Activated CD8-positive, alpha-beta memory T cell treated with anti-CD3 and anti-CD28 coated beads for 4 hours (primary cell): Measurements from ENCODE around the gene C3orf18.

ENCODE experiments used
- DNase-seq, 2 donors: peaks; one replicate each; pipeline ENCODE4 v3.0.0-alpha.2; 2020; ENCODE audit warnings: low read depth in 2 of 2

Gene C3orf18

DNA sequence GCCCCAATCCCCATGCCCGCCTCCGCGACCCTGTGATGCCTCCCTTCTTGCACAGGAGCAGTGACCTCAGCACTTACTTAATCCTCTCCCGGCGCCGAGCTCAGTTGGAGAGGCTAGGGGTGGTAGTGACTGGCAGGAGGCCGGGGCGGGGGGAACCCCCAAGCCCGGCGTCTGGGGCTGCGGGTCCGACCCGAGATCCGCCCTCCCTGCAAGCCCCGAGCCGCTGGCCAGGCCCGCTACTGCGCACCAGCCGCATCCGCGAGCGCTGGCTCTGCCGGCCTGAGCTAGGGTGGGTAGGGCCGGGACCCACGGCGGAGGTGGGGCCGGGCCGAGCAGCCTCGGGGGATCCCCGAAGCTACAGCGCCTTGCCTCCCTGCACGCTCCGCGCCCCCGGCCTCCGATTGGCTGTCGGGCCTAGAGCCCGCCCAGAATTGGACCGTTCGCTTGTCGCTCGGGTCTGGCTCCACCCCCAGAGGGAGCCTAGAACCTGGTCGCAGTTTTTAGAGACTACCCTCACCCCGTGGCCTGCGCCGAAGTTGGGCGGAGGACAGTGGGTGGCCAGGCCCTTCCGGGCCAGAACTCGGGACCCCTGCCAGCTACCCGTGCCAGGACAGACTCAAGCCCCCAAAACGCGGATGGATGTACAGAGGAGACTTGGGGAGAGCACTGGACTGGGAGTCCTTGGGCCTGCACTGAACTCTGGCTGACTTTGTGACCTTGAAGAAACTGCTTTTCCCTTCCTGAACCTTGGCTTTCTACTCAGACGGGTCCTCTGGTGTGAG lies at the start of gene C3orf18:
C3orf18 (minus strand) TSS at position 362 of the 782 bp plus-strand sequence. CDS start 2,048 bp downstream, outside the sequence.
- DNase-seq, result peak; percentile 88 to 89

DNA sequence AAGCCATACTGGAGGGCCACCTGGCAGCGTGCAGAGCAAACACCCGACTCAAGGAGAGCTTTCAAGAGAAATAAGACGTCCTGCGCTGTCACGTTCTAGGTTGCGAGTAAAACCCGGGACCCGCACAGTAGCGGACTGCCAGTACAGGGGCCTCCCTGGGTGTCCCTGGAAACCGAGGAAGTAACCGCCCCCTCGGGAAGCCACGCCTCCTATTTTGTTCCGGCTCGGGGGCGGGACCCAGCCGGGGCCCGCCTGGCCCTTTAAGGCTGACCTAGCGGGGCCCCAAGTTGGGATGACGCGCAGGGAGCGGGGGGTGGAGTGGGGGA lies 49.2 kb upstream of the C3orf18 start:
- peak; percentile 91 to 93 for DNase-seq

DNA sequence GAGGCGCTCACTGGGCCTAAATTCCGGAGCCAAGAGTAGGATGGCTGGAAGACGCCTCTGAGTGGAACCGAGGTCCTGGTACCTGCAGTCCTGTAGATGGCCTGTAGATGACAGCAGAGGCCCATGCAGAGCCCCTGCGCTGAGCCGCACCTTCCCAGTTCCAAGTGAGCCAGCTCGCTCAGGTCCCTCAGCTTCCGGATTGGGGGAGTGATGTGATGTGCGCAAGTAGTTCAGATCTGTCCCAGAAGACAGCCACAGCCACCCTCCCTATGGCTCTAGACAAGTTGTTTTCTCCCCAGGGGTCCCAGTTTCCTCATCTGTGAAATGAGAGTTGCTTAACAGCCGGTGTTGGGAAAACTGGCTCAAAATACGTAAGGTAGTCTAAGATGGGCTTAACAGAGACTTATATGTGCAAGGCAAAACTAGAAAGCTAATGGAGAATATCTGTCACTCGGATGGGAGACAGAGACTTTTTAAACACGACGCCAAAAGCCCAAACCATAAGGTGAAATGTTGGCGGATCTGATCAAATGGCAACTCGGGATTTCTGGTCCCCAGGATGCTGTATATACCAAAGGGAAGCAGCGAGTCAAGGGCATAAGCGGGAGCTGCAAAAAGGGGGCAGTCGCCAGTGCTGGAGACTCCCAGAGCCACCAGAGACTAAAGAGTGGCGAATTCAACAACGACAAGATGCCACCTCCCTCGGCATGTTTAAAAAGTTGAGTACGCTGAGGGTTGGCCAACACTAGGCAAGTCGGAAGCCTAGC lies 48.6 kb upstream of the C3orf18 start:
- DNase-seq, result peak; percentile 73 to 75

DNA sequence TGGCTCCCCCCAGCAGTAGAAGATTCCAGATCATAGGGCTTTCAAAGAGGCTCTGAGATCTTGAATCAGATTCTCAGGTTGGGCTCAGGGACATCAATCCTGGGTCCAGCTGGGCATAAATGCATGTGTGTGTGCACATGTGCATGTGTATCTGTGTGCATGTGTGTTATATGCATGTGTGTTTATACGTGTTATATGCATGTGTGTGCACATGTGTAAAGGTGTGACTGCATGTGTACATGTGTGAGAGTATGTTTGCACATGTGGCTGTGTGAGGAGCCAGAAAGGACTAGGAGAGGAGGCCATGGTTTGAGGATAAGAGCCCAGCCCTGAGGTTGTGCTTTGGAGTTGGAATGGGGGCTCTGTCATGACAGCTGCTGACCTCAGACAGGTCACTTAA lies 47.6 kb upstream of the C3orf18 start:
- DNase-seq, result no peak

DNA sequence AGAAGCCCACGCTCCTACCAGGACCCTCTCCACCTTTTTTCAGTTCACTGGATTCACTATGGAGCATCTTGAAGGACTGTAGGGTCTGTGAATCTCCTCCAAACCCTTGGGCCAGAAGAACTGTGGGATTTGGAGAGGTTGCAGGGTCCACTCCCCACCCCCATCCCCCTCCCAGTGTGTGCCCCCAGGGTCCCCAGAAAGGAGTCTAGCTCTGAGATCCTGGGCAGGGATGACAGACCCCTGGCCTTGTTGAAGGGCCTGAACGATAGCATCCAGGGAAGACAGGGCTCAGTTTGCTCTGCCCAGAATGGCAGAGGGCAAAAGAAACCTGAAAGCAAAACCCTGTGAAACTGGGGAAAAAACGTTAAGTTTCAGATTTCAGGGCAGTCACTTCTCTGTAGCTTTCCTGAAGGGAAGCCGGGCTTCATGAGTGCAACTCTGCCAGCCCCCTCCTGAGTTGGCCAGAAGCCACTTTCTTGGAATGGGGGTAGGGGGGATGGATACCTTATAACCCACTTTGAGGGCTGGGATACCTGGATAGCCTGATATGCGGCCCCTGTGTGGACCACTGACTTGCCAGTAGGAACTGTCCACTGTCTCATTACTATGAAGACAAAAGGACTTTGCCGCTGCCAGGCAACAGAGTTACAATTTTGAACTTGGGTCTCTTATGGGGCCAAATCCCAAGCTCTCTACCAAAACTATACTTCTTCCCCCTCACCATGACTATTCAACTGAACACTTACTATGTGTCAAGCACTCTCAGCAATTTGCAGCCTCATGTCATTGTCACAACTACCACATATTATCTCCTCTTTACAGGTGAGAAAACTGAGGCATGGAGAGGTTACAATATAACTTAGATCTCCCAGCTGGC lies 45.7 kb upstream of the C3orf18 start:
- DNase-seq, result no peak

DNA sequence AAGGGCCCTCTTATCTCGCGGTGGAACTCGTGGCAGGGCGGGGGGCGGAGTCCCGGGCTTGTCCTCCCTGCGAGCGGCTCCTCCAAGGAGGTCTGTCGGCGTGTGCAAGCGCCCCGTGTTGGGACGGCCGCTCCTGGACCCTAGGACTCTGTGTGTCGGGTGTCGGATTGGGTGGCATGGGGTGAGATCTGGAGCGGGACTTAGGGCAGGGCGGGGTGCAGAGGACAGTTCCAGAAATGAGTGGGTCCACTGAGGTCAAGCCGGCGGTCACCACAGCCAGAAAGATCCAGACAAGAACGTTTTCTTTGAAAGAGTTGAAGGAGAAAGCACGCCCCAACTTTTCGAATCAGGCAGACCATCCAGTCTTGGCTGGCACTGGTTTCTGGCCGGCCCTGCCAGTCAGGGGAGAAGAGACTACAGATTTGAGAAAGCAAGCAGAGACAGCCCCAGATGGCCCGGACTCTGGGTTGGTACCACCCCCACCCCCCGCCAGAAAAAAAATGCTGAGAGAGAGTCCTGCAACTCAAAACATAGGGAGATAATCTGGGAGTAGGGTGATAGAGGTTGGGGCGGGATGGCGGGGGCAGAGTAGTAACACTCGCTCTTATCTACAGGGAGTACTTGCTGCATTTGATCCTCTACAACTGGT lies 44.8 kb upstream of the C3orf18 start:
- DNase-seq, result no peak

DNA sequence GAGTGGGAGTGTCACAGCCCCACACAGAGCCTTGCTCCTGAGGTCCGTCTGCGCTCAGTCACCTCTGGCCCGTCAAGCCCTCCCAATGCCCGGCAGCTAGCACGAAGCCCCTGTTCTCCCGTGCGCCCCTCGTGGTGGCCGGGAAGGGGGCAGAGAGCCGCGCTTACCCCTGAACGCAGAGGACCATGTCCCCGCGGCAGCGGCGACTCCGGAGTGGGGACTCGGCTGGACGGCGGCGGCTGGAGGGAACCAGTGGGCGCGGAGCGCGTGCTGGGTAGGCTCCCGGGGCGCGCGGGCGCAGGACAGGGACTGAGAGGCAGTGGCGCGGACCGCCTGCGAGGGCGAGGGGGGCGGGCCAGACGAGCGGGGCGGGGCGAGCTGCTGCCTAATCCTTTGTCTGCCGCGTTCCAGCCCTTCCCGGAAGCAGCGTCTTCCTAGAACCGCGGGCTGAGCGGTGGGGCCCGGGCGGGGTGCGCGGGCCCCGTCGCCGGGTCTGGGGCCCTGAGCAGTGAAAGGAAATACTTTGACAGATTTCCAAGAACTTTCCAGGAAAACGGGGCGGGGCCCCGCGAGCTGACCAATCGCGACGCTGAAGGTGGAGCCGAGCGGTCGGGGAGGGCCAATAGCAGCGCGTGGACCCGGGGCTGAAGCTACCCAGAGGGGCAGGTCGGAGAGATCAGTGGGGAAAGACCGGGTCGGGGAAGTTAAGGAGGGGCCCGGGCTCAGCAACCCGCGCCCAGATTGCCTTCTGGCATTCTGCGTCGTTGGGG lies 44.1 kb upstream of the C3orf18 start, which contains the start of gene CISH:
CISH (minus strand) TSS at position 311 of the 770 bp plus-strand sequence; CDS start at position 187, 124 bp downstream.
- DNase-seq, result peak; percentile 85 to 96

DNA sequence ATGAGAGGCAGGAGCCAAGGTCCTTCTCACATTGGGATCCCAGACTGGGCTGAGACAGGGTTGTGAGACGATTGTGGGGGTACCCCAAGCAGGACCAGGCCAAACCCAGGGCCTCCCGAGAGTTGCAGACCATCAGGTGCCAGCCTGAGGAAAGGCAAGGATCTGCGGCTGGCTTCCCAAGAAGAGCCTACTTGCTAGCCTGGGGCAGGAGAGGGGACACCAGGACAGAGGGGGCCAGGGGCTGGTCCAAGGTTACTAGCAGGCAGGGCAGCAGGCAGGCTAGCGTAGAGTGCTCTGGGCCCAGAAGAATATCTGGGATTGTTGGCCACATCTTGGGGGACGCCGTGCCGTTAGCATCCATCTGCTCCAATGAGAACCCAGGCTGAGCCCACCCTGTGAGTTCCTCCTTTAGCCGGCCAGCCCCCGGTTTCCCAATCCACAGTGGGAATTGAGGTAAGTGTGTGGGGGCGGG lies 43.5 kb upstream of the C3orf18 start:
- no peak for DNase-seq

DNA sequence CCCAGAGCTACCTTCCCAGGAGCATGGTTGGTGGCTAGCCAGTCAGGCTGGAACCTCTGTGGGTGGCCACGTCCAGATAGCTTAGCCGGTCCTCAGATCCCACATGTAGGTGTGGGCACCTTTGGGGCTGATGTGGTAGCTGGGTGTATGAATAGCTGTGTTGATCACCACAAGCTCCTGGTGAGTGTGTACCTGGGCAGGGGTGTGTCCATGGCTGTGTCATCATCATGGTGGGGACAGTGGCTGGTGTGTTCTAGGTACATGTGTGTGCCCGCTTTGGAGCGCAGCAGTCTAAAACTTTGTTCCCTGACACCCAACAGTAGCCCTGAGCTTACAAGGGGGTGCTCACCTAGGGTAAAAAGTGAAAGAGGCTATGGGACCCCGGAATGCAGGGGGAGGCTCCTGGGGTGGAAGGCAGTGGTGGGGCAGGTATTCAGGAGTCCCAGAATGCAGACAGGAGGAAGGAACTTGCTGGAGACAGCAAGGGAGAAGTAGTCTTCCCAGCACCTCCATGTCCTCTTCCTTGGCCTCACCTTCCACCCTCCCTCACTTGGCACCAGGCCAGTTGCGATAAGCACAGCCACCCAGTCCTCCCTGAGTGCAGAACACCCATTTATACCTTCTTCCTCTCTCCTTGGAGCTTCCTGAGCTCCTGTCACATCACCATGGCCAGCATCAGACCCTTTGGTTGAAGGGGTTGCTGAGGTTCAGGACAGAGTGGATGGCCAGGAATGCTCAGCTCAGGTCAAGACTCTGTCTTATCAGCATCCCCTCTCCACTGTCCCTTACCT lies 42.8 kb upstream of the C3orf18 start:
- DNase-seq, result no peak

DNA sequence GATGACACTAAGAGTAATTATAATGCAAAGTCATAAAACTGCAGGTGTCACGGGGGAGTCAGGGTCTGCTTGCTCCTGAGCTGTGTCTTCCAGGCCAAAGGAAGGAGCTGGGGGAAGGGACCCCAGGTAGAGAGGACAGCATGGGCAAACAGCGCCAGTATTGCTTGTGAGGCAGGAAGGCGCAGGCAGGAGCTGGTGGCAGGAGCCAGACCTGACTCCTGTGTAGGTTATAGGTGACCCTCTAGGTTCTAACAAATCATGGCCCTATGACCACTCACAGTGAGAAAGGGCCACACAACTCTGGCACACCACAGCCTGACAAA lies 42.2 kb upstream of the C3orf18 start:
- no peak for DNase-seq

DNA sequence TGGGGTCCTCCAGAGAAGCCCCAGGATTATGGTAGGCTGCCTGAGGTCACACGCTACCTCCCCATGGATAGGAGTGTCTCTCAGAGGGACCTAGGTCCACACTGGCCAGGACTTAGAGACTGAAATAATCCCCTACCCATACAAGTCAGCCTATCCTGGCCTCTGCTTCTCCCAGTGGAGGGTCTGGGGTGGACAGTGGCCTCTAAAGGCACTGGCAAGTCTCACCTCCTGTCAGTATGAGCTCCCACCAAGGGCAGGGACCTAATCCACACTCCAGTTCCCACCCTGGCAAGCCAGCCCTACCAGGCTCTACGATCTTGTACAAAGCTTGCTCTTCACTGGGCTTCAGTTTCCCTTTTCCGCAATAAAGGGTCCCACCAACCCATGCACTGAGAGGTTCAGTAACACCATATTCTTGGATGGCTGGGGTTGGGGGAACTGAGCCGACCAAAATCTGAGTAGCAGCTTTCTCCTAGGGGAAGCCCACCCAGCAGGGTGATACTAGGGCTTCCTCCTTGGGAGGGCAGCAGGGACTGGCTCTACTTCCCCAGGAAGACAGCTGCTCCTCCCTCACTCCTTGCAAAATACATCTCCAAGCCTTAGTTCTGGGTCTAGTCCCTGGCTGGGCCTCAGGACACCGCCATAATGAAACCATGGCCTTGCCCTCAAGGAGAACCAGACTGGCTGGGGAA lies 41.7 kb upstream of the C3orf18 start:
- DNase-seq, result no peak

DNA sequence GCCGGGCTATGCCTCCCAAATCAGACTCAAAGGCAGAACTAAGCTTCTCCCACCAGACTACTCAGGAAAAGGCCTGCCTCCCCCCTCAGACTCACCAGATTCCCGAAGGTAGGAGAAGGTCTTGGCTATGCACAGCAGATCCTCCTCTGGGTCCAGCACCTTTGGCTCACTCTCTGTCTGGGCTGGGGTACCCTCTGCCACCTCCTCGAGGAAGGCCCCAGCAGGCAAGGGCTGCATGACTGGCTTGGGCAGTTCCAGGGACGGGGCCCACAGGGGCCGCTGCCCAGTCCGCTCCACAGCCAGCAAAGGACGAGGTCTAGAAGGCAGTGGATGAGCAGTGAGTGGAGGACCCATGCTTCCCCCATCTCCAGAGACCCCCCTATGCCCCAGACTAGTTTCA lies 40.7 kb upstream of the C3orf18 start:
- DNase-seq, result no peak

DNA sequence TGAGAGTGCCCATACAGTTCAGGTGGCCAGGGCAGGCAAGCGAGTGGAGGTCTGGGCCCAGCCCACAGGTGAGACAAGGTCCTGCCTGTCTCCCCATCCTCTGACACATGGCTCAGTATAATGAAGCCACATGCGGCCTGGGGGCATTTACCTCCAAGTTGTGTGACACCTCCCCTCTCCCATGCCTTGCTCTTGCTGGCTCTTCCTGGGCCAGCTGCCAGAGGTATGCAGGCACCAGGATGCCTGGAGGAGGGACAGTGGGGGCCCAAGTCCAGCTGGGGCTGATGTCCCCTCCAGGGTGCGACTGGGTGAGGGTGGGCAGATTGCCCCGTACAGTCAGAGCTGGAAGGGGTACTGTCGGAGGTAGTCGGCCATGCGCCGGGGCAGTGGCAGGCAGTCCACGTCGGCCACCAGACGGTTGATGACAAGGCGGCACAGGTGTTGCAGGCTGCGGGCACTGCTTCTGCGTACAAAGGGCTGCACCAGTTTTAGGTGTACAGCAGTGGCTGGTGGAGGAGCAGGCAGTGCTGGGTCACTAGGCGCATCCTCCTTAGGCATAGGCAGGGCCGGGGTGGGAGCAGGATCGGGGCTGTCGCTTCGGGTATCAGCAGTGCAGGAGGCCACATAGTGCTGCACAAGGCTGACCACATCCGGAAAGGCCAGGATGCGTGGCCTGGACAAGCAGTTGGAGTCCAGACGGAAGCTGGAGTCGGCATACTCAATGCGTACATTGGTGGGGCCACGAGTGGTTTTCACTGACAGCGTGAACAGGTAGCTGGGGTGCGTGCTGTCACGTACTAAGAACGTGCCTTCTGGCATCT lies 39.9 kb upstream of the C3orf18 start:
- no peak for DNase-seq

DNA sequence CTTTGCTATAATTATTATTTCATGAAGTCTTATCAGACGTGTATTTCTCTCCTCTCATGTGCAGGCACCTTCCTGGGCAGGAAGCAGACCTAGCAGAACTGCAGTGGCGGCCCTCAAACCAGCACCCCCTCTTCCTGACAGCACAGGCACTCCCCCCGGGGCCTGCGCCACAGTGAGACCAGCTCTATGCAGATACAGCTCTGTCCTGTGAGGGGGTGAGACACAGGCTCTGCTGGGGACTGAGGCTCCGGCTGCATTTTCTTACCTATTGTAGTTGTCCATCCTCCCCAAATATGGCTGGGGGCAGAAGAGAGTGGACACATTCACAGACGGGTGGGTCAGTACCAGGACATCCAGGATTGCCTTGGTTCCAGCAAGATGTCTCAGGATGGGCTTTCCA lies 39.0 kb upstream of the C3orf18 start:
- no peak for DNase-seq

DNA sequence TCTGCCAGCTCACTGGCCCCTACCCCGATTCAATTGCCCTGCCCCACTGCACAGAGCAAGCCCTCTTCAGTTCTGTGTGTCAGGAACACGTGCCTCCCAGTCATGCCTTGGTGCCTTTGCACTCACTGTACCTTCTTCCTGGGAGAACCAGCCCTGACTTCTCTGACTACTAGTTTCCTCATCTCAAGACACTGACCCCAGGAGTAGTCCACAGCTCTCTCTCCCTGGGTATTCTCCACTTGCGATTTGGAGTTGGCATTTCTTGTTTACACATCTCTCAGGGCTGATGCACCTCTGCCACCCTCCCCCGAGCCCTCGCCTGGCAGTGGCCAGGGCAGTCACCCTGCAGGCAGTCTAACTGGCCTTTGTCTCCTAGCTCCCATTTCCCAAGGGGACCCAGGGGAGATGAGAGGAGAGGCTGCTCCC lies 38.4 kb upstream of the C3orf18 start:
- no peak for DNase-seq

DNA sequence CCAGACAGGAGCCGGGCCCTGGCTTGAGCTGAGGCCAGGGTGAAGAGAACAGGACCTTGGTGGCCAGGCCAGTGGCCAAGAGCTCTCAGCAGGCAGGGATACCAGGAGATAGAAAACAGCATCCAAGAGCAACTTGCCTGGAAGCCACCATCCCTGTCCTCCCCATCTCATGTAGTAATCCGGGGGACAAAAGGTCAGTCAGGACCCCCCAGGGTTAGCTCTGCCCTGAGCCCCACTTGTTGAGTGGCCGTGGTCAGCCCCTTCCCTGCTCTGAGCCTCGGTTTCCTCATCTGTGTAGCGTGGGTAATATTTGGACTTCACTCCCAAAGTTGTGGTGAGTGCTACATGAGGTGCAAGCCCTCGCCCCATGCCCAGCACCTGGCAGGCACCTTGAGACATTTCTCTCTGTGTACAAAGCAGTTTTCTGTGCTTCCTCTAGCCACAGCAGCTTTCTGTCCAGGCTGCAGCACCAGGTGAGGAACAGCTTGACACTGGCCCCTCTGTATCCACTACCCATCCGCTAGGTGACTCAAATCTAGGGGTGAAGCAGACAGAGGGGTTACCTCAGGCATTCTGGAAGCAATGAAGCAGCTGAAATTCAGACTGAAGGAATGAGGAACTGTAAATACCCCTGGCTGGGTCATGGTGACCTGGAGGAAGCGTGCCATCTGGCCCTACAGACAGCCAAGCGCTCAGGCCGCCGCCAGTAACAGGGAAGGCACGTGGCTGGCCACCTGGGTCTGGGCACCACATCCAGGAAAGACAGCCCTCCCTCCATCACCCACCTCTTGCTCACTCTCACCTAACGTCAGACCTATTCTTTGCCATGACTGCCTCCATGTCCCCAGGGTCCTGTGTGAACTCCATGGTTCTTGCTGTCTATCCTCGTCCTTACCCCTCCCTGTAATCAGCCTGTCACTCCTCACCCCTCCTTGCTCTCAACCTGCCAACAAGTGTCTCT lies 37.4 kb upstream of the C3orf18 start:
- no peak for DNase-seq

DNA sequence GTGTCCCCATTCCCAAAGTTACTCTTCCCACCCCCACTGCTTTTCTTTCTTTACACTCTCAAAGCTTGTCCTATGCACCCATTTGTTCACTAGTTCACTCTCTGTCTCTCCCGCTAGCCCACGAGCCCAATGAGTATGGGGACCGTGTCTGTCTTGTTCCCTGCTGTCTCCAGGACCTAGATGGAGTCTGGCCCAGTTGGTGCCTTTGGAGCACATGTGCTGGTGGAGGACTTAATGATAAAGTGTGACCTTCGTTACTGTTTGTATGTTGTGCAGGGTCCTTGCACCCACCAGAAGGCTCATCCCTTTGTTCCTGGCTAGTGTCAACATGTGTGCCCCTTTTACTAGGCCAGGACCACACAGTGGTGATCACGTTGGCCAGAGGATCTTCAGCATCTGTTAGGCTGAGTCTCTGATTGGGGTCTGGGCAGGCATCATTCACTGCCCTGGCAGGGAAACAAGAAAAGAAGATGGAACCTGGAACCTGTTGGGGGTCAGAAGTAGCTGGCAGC lies 36.6 kb upstream of the C3orf18 start:
- DNase-seq, result no peak
